NCI-H2171 treated with DMSO at 0.1 percent for 48 hours (cell line): ENCODE data around the gene FRMD5.
"Not testable (repeated sequence)": the region's sequence is repeated elsewhere in the genome, so short reads cannot be mapped to it uniquely, and the experiment has no call there.

Source experiments
- DNase-seq: peaks from one replicate; lab custom pipeline; 2025; lab: John Stamatoyannopoulos, UW

Gene FRMD5

DNA sequence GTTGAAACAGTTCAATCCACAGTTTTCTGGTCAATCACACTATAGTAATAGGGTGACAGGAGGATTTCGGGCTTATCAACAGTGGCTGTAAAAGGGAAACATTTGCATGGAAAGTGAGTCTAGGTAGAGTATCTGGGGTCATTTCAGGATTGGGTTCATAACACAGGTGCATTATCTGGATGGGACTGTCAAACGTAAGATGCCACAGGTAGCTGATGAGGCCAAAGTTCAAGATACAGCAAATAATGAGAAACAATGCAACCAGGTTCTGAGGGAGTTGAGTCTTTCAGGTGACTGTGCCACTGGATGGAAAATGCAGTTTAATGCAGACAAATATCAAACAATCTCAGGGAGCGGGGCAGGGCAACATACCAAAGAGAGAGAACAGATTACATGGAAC is 306.0 kb downstream of the FRMD5 start:
- no peak for DNase-seq

- no peak for DNase-seq
Observed at GRCh38 chr15:43887901-43888300, 307.2 kb downstream of the FRMD5 start.

- no peak for DNase-seq
Observed at GRCh38 chr15:43886558-43886957, 308.5 kb downstream of the FRMD5 start.

DNA sequence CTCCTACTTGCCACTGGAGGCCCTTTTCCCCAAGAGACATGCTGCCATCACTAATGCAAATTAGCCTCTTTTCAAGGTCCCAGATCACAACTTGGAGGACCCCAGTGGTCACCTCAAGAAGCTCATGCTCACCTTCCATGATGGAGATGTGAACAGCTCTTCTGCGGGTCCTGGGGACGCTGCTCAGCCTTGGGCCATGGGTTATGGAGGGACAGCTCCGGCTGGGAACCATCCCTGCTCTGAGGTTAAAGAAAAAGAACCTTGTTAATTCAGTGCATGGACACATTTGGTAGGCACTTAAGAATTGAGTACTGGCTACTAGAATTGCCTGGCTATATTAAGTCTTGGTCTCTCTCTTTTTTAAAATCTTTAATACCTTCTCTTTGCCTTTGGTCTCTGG is 311.5 kb downstream of the FRMD5 start:
- DNase-seq: no peak

DNA sequence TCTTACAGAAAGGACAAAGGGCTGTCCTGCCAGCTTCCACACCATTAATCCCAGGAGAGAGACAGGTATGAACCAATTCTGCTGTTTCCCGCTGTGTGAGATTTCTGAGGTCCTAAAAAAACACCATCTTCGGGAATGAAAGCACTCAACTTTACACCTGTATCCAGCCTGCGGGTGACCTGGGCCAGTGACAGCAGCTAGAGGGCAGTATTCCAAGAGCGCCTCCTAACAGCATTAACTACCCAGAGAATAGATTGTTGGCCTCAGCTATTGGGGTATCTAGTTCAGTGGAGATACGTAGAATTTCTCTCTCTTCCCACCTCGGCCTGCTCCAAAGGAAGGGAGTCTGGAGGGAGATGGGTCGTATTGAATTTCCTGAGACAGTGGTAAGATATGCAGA is 313.1 kb downstream of the FRMD5 start:
- DNase-seq: no peak

DNA sequence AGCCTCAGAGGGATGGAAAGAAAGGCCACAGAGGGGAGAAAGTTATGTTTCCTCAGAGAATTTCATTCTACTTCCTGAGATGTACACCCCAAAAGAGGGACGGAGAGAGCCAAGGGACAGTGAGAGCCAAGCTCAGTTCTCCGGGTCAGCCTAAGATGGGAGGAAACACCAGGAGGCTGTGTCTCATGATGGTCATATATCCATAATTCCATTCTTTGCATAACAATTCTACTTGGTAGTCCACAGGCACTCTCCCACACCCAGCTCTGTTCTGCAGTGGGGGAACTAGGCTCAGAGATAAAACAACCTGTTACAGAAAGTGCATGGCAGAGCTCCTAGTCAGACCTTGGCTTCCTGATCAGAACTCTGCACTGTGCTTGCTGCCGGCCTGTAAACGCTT is 313.8 kb downstream of the FRMD5 start:
- DNase-seq: no peak

GRCh38 chr15:43880406-43881194 is 314.5 kb downstream of the FRMD5 start:
- DNase-seq: no peak

DNA sequence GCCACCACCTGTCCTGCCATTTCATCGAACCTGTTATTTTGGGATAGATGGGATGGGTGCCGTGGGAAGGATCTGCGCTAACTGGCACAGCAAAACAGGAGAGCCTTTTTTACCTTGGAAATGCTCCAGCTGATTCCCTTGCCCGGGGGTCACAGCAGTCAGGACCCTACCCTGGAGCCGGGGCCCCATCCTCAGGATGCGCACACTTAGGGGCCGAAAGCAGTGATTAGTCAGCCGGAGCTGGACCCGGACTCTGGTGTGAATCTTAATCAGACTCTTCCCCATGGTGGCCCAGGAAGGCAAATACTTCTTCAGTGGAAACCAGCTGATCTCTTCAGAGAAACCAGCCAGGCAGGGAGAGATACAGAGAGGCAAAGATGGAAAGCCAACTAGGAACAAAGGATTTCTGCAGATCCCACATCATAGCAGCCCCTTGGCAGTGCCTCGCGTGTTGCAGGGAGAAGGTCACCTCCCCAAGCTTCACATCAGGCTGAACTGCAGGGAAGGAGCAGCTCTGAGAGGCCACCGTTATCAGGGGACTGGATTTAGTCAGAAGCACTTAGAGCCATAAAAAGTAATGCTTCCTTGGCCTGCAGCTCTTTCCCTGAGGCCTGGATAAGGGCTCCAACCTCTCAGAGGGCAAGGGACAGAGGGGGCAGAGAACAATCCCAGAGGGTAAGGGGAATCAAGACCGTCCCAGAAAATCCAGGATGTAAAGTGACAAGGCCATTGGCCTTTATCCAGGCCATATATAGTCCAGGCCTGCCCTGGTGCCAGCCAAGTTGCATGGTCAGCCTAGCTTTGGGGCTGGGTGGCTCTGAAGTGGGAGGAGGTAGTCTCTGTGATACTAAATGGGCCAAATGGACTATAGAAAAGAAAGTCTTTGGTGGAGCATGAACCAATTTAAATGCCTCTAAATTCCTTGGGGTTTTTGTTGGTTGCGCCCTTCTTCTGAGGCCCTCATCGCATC is 315.4 kb downstream of the FRMD5 start:
- DNase-seq: no peak

DNA sequence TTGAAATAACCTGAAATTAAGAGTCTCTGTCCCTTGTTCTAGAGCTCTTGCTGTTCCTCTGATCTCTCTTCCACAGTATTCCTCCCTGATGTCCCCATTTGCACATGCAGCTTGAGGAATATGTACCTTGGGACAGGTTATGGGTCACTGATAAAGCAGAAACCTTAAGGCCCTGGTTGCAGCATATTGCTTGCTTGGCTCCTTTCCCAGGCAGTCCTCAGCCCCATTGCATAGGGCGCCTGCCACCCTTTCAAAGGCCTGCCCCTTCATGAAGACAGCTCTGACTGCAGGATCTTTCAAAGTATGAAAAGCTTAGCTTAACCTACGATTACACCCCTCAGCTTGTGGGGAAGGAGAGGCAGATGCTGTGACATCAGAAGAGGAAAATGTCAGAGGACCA is 316.6 kb downstream of the FRMD5 start:
- no peak for DNase-seq

- no peak for DNase-seq
Observed at GRCh38 chr15:43877371-43877770, 317.7 kb downstream of the FRMD5 start.

DNA sequence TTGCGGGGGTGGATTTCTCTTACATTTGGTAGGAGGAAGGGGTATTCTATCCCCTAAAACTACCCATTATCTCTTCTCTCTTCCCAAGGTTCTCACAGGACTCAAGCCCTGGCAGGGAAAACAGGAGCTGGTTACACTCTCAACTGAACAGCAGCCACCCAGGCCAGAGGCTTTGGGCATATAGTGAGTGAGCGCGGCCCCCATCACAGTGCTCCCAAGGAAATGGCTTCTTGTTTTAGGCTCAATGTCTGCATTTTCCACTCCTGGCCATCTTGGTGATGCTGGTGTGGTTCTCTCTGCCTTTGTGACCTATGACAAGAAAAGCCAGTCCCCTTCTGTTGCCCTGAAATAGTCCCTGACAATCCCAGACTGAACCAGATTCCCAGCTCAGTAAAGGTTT is 318.2 kb downstream of the FRMD5 start:
- no peak for DNase-seq

GRCh38 chr15:43873651-43874050 is 321.4 kb downstream of the FRMD5 start:
- no peak for DNase-seq

DNA sequence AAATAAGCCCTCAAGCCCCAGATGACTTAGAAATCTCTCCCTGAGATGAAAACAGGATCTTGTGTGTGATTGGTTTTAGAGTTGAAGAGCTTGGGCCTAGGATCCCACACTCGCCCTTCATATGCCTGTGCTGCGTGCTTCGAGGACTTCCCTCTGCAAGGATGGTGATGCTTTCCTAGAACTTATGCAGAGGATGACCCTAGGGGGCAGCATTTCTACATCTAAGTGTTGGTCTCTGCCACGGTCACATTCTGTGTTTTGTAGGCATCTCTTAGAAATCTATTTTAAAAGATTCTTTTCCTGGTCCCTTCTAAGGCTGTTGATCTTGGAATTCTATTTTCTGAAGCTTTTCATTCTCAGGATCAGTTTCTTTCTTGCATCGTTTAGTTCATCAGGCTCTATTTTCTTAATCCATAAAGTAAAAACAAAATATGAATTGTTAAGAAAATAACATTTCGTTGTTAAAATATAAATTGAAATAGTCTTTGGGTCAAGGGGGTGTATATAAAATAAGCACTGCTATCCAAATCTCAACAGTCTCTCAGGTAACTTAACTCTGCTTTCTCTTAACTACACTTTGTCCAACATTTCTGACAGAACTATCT is 322.6 kb downstream of the FRMD5 start:
- peak; percentile 63 for DNase-seq

DNA sequence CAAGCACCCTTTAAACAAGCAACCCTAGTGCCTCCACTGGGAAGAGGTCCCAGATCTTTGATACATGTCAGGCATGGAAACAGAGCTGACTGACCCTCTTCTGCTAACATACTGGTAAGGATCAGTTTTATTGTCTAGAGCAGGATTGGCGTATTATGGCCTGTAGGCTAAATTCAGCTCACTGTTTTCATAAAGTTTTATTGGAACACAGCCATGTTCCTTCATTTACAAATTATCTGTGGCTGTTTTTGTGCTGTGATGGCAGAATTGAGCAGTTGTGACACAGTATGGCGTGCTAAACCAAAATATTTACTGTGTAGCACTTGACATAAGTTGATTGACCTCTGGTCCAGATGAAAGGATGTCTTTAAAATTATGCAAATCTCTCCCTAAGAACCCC is 323.2 kb downstream of the FRMD5 start:
- DNase-seq: no peak

GRCh38 chr15:43868406-43868805 is 326.7 kb downstream of the FRMD5 start:
- DNase-seq: no peak

DNA sequence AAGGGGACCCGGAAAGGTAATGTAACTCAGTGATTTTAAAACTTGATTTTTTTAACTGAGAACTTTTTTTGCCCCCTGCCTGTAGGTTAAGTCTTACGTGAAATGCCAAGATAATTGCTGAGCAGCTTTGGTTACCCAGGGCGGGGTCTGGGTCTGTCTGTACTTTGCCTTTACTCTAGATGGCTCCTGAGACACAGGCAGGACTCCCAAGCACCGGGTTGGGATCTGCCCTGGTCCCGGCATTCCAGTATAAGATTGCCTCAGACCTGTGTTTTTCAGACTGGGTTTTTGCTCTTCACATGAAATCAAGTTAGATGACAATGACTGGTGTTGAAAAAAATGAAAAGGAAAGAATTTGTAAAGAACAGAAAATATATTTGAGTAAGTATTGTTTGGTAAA is 328.0 kb downstream of the FRMD5 start:
- DNase-seq: no peak

DNA sequence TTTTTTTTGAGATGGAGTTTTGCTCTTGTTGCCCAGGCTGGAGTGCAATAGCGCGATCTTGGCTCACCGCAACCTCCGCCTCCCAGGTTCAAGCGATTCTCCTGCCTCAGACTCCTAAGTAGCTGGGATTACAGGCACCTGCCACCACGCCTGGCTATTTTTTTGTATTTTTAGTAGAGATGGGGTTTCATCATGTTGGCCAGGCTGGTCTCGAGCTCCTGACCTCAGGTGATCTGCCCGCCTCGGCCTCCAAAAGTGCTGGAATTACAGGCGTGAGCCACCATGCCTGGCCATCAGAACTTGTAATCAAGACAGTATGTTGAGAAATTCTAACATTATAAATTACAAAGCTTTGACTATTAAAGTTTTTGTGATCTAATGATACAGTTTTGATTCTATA is 328.4 kb downstream of the FRMD5 start:
- DNase-seq: not testable (repeated sequence)

DNA sequence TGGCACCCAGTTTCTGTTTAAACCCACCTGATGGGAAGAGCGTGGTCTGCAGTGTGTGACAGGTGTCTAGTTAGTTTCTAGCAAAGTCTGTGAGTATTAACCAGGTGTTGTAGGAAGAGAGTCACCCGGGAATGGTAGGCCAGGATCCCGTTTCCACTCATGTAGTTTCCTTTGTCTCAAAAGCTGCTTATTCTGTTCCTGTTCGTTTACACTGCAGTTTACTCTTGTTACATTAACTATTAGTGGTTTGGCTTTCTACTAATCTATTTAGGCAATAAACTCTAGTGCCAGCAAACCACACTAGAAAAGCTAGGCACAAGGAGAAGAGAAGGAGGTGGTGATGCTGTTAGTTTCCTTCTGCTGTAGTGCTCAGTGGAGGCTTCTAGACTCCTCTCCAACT is 335.5 kb downstream of the FRMD5 start:
- DNase-seq: peak; percentile 17

DNA sequence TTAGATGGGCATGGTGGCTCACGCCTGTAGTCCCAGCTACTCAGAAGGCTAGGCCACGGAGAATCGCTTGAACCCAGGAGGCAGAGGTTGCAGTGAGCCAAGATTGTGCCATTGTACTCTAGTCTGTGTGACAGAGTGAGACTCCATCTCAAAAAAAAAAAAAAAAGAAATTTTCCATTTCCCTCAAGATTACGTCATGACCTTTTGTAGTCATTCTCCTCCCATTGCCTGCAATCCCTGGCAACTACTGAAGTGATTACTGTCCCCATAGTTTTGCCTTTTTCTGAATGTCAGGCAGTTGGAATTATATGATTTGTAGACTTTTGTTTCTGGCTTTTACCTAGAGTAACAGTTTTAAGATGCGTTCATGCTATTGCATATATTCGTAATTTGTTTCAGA is 340.3 kb downstream of the FRMD5 start:
- no peak for DNase-seq

- DNase-seq: no peak
Observed at GRCh38 chr15:43852607-43853006, 342.5 kb downstream of the FRMD5 start.

- no peak for DNase-seq
Observed at GRCh38 chr15:43851251-43851650, 343.8 kb downstream of the FRMD5 start.

DNA sequence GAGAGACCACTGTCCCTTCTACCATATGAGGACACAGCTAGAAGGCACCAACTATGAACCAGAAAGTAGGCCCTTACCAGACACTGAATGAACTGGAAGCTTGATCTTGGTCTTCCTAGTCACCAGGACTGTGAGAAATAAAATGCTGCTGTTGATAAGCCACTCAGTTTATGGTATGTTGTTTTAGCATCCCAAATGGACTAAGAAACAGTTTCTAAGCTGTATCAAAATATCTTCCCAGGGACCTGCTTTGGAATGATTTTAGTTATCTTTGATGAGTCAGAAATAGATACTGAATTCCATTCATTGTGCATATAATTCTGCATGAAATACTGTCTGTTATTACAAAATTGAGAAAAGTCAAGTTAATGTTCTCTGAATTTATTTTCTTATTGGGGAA is 349.6 kb downstream of the FRMD5 start:
- no peak for DNase-seq

- not testable (repeated sequence) for DNase-seq
Observed at GRCh38 chr15:43832485-43832884, 362.6 kb downstream of the FRMD5 start.
